ENCODE results near the gene IGFL2.

- TF ChIP-seq CTCF (IDR thresholded peaks at IDR 0.05; ENCODE audit: low read length) (no peak), EZH2 (optimal IDR thresholded peaks at IDR 0.05; ENCODE audit: low read depth, low read length) (no peak)
Observed at GRCh38 chr19:46100344-46100743, 47.7 kb upstream of the IGFL2 start.

Measured in MM.1S (cell line).